Stimulated activated CD8-positive, alpha-beta memory T cell treated with anti-CD3 and anti-CD28 coated beads, Interleukin-4, amount 100 ng/mL, for 24 hours (primary cell): ENCODE data around the gene MUC2.
A peak's percentile ranks its signal among the peaks of the same experiment; 100 is the strongest.

Experiments
- DNase-seq: peaks from one replicate; pipeline ENCODE4 v3.0.0-alpha.2; 2020; ENCODE audit warnings: low read depth

Gene MUC2

DNA sequence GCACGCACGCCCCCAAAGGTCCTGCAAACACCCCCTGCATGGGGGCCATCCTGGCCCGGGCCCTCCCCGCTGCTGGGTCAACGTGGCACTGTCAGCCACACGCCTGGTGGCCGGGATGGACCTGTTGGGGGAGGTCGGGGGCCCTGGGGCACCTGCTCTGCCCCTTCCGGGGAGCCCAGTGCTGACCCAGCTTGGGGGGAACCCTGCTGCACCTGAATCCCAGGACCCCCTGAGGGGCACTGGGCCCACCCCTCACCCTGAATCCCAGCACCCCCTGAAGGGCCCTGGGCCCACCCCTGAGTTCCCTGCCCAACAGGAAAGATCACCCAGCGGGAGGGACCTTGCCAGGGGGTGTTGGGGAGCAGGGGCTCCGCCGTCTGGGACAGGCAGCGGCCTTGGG is 37.7 kb upstream of the MUC2 start:
- DNase-seq = no peak

DNA sequence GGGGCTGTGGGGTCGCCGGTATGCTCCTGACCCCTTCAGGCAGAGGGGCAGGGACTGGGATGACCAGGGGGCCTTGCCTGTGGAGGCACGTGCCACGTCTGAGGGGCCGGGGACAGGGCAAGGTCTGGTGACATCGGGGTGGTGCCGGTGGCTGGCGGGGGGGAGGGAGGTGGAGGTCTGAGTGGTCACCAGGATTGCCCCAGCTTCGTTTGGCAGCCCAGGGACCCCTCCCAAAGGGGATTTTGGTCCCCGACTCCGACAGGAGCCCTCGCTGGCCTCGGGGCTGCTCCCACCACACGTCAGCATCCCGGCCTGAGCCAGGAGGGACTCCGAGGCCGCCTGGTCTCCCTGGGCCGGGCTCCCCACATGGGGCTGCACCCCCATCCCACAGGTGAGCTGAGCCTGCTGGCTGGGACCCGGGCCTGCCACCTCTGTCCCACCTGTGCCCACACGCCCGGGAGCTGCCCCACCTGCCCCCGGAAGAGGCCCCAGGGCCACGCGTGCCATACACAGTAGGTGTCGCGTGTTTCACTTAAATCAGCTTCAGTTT is 37.1 kb upstream of the MUC2 start:
- no peak for DNase-seq

DNA sequence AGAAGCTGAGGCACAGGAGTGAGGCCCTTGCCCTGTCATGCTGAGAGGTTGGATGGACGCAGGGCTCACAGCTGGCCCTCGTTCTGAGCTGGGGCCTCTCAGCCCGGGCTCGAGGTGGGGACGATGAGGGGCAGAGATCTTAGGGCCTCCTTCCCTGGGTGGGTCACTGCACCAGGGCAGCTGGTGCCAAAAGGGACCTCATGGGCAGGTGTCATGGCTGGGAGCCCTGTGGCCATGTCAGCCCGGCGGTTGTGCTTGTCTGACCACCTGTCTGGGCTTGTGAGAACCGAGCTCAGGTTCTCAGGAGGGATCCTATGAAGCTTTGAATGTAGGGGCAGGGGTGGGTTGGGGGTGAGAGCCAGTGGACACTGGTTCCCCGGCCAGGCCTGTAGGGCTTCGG is 36.3 kb upstream of the MUC2 start:
- no peak for DNase-seq

DNA sequence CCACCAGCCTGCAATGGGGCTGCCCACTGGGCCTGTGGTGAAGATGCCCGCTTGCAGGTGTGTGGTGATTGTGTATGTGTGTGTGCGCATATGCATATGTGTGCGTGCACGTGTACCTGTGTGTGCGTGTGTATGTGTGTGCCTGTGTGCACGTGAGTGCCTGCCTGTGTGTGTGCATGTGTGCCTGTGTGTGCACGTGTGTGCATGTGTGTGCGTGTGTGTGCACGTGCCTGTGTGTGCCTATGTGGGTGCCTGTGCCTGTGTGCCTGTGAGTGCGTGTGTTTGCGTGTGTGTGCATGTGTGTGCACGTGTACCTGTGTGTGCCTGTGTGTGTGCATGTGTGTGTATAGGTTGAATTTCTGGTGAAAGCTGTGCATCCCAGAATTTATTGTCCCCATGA is 35.8 kb upstream of the MUC2 start:
- DNase-seq = no peak

DNA sequence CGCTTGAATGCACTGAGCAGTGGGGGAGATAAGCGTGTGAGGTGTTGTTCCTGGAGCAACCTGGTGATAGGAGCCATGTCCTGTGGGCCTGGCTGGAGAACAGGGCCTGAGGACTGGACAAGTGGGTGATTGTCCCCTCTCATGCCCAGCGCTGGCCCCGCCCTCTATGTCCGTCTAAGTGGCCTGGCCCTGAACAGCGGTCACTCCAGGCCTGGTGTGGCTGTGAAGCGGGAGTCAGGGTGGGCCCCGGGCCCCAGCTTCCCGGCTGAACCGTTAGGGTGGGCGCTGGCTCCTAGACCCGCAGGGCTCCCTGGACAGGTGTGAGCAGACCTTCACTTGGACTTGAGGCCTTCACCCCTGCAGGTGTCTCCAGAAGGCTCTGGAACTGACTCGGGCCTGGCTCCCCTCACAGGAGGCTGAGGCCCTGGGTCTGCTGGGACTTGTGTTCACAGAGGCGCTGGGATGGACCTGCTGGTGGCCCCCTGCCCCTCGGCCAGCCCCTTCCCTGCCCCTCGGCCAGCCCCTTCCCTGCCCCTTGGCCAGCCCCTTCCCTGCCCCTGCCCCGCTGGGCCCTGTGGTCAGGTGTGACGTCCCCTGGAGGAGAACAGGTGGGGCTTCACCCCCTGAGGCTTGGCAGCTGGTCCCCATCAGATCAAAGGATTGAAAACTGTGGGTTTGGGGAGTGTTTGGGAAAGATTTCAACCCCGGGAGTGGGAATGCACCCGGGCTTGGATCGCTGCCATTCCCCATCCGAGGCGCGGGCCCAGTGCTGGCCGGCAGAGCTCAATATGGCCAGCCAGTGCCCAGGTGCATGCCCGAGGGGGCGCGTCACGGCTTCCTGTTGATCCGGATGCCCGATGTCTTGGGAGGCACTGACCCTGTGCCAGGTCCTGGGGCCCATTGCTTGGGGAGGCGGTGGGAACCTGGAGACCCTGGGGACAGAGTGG is 34.9 kb upstream of the MUC2 start:
- DNase-seq = no peak

DNA sequence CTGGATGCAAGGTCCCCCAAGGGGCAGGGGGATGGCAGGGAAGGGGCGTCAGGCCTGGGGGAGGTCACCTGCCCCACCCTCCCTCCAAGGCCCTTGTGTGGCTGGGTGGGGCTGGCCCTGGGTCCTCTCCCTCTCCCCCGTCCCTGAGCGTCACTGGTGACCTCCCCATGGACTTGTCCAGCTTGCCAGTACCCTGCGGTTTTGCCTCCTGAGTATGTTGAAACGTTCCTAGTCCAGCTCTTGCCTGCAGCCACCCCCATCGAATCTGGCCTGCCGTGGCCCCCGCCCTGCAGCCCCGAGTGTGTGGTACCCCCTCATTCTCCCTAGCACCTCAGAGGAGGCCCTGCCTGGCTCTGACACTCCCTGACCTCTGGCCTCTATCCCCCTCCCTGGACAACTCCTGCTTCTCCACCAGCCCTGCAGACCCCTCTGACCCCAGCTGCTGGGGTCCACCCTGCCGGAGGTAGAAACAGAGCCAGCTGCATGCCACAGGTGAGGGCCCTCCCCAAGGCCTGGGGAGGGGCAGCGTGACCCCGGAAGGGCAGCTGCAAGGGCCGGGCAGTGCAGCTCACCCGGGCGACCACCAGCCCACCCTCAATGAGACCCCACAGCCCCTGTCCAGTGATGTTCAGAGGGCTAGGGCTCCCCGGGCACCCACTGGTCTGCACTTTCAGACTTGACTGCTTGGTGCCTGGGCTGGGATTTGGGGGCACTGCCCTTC is 34.1 kb upstream of the MUC2 start:
- DNase-seq = no peak

DNA sequence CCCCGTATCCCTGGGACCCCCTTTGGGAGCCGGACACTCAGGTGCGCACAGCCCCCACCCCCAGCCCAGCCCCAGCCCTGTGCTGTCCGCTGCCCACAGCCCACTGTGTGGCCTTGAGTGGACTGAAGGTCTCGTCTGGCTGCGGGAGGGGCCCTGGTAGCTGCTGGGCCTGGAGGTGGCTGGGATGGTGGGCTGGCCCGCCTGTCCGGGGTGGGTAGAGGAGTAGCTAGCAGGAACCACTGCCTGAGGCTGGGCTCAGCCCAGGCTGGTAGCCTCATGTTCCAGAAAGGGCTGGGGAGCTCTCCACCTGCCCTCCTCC is 33.6 kb upstream of the MUC2 start:
- DNase-seq = no peak

DNA sequence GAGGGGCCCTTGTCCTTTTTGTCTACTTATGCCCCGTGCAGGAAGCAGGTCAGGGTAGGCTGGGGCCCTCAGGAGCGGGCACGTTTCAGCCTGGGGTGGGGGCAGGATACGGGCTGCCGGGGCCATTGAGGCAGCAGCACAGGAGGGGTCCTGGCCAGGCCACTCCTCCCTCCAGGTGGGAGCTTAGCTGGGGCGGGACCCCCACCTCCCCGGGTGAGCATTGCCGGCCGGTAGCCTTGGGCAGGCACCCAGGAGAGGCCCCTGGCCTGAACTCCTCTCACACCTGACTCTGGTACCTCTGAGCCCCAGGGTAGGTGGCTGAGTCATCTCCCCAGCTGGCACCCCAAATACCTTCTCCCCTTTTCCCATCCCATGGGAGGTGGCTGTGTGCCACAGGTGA is 33.2 kb upstream of the MUC2 start:
- no peak for DNase-seq

DNA sequence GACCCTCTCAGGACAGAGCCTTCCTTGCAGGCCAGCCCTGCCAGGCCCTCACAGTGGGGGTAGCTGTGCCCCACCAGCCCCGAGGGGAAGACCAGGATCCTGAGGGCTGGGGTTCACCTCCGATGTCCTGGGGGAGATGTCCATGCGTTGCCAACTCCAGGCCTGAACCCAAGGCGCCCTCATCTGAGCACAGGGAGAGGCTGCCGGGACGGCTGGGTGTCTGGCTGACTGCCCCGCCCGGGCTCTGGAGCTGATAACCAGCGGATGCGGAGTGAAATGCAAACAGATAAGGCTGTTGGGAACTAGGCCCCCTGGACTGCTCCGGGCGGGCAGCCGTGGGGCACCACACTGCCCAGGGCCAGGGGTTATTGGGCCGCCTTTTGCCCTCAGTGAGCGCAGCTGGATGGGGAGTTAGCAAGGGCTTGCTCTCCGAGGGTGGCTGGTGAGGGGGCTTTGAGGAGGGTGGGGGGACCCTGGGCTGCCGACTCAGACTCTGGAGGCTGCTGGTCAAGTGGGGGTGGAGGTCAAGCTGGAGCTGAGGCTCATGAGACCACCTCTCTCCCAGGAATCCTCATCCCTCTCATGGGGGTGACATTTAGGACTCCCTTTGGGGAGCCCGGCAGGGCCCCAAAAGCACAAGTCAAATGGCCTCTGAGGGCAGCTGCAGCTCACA is 32.6 kb upstream of the MUC2 start:
- no peak for DNase-seq

DNA sequence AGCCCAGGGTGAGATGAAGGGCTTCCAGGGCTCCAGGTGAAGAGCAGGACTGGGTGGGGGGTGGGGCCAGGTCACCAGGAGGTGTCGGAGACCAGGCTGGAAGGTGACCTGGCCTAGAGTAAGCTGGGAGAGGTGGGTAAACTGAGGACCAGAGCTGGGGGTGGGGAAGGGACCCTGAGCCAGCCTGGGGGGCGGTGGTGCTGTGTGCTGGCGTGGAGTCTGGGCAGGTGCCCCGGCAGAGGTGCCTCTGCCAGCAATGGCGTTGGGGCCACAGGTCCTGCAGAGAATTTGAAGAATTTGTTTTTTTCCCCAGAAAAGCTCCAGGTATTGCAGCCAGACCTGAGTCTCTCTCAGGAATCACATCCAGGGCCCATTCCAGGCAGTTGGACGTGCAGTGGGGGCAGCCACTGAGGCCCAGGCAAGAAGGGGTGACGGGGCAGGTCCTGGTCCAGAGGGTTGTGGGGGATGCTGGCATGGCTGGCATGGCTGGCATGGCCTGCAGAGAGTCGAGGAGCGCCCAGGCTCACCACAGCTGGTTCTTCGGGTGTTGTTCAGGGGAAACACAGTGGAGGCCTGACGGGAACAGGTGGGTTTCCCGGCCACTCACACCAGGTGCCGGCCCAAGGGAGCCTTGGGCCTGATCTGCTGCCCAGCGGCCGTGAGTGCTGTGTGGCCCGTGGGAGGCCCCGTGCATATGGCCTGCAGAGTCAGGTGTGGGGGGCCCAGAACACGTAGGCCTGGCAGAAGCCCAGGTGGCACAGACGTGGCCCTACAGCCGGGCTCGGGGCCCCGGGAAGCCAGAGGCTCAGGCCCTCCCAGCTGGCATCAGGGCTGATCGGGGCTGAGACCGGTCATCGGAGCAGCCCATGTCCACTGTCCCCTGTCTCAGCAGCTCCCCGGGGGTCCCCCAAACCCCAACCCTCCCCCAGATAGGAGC is 31.8 kb upstream of the MUC2 start:
- DNase-seq = no peak

DNA sequence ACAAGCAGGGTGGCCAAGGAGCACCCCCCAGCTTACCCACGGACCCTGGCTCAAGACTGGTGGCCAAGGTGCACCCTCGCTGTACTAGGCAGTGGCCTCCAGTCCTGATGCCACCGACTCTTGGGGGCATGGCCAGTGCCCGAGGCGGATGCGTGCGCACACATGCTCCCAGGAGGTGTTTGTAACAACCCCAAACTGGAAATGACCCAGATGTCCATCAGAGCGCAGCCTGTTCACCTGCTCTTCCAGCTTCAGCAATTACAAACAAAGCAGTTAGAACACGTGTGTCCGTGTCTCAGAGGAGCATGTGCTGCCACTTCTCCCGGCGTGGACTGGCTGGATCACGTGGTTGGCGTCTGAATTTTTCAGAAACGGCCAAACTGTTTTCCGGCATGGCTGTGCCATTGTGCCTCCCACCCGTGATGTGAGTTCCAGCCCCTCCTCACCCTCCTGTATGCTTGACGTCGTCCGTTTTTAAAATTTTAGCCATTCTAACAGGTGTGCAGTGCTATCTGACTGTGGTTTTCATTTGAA is 31.0 kb upstream of the MUC2 start:
- DNase-seq = no peak

DNA sequence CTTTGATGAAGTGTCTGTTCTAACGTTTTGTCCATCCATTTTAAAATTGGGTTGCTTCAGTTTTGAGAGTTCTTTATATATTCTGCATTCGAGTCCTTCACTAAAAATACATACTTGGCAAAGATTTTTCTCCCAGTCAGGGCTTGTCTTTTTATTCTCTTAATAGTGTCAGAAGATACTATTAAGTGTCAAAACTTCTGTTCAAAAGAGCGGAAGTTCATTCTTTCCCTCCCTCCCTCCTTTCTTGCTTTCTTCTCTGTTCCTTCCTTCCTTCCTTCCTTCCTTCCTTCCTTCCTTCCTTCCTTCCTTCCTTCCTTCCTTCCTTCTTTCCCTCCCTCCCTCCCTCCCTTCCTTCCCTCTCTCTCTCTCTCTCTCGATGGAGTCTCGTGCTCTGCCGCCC is 30.5 kb upstream of the MUC2 start:
- DNase-seq = no peak

DNA sequence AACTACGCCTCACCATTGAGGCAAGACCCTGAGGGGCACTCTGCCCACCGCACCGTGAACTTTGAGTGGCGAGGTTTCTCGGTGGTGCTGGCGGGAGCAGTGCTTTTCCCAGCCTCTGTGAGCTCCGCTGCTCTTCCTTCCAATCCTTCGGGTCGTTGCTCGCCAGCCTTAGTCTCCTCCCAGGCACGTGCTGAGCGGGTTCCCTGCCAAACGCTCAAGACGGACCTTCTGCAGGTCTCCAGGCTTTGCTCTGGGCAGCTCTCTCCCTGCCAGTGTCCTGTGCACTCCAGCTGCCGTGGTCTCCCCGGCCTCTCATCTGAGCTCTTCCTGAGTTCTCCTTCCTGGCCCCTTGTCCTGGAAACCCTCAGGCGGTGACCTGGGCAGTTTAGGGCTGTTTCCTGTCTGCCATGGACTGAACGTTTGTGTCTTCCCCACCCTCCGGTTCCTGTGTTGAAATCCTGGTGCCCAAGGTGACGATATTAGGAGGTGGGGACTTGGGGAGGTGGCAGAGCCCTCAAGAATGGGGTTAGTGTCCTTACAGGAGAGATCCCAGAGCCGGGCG is 27.0 kb upstream of the MUC2 start:
- DNase-seq = no peak

DNA sequence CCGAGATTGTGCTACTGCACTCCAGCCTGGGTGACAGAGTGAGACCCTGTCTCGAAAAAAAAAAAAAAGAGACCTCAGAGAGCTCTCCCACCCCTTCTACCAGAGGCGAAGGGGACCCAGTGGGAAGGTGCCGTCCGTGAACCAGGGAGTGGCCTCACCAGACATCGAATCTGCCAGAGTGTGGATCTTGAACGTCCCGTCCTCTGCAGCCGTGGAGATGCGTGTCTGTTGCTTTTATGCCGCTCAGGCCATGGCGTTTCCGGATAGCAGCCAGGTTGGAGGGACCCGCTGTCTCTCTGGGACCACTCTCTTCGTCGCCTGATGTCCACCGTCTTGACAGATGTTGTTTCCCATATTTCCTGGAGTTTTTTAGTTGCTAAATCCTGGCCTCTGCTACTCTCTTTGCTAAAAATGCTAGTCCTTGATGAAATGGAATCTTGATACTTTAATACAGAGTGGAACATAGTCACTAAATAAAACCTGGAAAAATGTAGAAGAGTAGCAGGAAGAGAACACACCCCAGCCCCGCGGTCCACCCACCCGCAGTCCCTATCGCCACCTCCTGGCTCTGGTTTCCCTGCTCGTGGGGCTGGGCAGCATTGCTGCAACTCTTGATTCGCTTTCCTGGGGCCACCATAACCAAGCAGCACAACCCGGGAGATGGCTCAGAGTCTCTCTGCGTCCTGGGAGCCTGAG is 26.2 kb upstream of the MUC2 start:
- no peak for DNase-seq

DNA sequence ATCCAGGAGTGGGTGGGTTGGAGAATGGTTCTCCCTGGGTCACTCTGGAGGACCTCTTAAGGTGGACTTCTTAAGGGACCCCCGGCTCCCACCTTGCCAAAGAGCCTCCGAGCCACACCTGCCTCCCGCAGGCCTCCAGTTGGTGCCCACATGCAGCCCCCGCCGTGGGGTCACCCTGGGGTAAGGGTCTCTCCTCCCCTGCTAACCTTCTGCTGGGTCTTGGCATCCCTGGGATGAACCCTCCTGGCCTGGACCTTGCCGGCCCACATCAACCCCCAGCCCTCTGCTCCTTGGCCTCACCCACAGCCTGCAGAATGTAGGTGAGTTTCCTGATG is 25.6 kb upstream of the MUC2 start:
- no peak for DNase-seq

DNA sequence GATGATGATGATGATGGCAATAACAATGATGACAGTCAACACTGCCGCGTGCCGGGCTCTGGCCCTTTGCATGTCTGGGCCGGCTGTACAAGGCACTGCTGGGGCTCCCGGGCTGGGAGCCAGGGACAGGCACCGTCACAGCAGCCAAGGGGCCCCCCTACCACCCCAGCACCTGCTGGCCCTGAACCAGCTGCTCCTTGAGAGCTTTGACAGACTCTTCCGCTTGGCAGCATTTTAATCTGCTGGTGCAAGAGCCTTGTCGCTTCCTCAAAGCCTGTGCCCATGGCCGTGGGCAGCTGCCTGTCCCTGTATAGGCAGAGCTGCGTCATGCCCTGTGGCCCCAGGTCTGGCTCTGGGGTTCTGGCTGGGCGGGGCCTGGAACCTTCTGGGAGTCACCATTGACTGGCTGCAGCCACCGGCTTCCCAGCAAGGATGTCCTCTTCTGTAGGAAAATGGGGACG is 25.2 kb upstream of the MUC2 start:
- no peak for DNase-seq

DNA sequence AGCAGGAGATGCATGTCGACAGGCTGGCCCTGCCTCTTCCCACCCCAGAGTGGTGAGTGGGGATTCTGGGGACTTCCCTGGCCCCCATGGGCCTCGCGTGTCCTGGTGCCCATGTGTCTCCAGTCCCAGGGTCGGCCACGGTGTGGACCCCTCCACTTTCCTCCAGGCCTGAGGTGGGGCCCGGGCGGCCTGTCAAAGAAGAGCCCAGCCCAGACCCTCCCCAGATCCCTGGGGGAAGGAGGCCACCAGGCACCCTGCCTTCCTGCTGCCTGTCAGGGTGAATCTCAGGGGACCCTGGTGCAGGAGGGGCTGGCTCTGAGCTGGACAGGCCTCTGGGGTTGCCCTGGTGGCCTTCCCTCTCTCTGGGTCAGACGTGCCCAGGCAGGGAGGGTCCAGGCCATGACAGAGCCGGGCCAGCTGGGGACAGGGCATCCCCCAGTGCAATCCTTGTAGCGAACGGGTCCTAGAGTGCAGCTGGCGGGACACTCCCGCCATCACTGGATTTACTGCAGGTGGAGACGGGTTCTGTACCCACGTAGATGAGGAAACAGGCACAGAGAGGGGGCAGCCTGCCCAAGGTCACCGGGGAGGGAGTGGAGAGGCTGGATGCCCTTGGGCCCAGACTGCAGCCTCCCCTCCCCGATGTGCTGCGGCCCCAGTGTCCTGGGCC is 24.6 kb upstream of the MUC2 start:
- no peak for DNase-seq

DNA sequence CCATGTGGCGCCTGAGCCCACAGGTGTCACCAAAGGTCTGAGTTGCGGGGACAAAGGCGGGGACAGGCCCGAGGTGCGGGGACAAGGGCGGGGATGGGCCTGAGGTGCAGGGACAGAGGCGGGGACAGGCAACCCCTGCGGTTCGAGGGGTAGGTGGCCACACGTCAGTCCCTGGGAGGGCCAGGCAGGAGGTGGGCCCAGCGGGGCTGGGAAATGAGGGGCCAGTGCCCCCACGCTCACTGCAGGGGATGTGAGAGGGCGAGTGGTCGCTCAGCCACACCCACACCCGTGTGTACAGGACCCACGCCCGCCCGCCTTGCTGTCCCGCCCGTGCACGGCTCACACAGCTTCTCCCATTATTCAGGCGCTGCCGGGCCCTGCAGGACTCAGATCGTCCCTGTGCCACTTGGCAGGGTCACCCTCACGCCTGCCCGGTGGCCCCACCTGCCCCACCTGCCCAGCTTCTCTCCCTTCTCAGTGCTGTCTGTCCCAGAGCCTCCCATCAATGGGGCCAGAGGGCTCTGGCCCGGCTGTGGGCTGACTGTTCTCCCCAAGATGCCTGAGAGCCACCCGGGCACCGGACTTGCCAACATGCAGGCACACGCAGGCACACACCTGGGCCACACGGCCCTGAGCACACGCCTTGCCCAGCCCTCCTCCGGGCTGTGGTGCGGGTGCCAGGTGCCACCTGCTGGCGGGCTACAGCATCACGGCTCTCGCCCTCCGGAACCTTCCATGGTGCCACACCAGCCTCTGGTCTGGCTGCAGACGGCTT is 23.9 kb upstream of the MUC2 start:
- DNase-seq = peak; percentile 57
